GM23338 (cell line): ENCODE results near the gene MTMR3. TPM values are rescaled to one million over a fixed set of nuclear protein-coding genes. Genes with fewer than 3 reads are reported as not detected.

Experiments used
- ATAC-seq: fragments of 200-7000 bp; cut with Tn5 transposase; 3 replicates; pipeline ENCODE4 v1.9.1; 2020
- DNase-seq: peaks from one replicate; pipeline ENCODE4 v3.0.0-alpha.2; 2015; ENCODE audit warnings: low spot score
- H2AFZ ChIP-seq: fragments of 200-600 bp; sonication (generic); 2 replicates; pipeline ENCODE4 v1.8.0; 2016; ENCODE audit warnings: antibody characterized with exemption, mild to moderate bottlenecking, moderate library complexity
- H3F3A ChIP-seq: fragments of 200-600 bp; sonication (generic); replicated peaks from 2 replicates; pipeline ENCODE4 v1.8.0; 2017; ENCODE audit warnings: antibody characterized with exemption, mixed run types, low read depth
- H3K27ac ChIP-seq: fragments of 200-600 bp; sonication (generic); 2 replicates; pipeline ENCODE4 v1.6.1; 2016; ENCODE audit warnings: low read depth
- H3K27me3 ChIP-seq: fragments of 200-600 bp; sonication (generic); 2 replicates; pipeline ENCODE4 v1.8.0; 2016; ENCODE audit warnings: mild to moderate bottlenecking, mixed run types, moderate library complexity; ENCODE audit not compliant: insufficient read depth
- H3K36me3 ChIP-seq: fragments of 200-600 bp; sonication (generic); 2 replicates; pipeline ENCODE4 v1.8.0; 2016; ENCODE audit warnings: mild to moderate bottlenecking; ENCODE audit not compliant: insufficient read depth
- H3K4me1 ChIP-seq: fragments of 200-600 bp; sonication (generic); 2 replicates; pipeline ENCODE4 v1.8.0; 2016; ENCODE audit warnings: mild to moderate bottlenecking, moderate library complexity; ENCODE audit not compliant: insufficient read depth
- H3K4me2 ChIP-seq: fragments of 200-600 bp; sonication (generic); 2 replicates; pipeline ENCODE4 v1.7.1; 2017; ENCODE audit warnings: mixed run types
- H3K4me3 ChIP-seq: fragments of 200-600 bp; sonication (generic); 2 replicates; pipeline ENCODE4 v1.6.1; 2016; ENCODE audit warnings: mixed run types
- H3K79me2 ChIP-seq: fragments of 200-600 bp; sonication (generic); replicated peaks from 2 replicates; pipeline ENCODE4 v1.8.0; 2017; ENCODE audit warnings: mild to moderate bottlenecking; ENCODE audit not compliant: insufficient read depth
- H3K9me2 ChIP-seq: fragments of 200-600 bp; sonication (generic); 2 replicates; pipeline ENCODE4 v1.8.0; 2017; ENCODE audit not compliant: insufficient read depth
- H4K20me1 ChIP-seq: fragments of 200-600 bp; sonication (generic); replicated peaks from 2 replicates; pipeline ENCODE4 v1.8.0; 2017; ENCODE audit warnings: mild to moderate bottlenecking; ENCODE audit not compliant: insufficient read depth
- H3K27ac Mint-ChIP-seq: 2 replicates; pipeline ENCODE4 v1.8.0; 2020; ENCODE audit warnings: inconsistent platforms, mild to moderate bottlenecking, moderate library complexity, mixed read lengths
- H3K27me3 Mint-ChIP-seq: 3 replicates; pipeline ENCODE4 v1.8.0; 2022; ENCODE audit warnings: low read depth, mild to moderate bottlenecking, moderate library complexity, mixed read lengths, inconsistent platforms; ENCODE audit not compliant: insufficient read depth, poor library complexity
- H3K36me3 Mint-ChIP-seq: 3 replicates; pipeline ENCODE4 v1.8.0; 2021; ENCODE audit warnings: low read depth, mild to moderate bottlenecking, inconsistent platforms, moderate library complexity, mixed read lengths
- H3K4me1 Mint-ChIP-seq: 3 replicates; pipeline ENCODE4 v1.8.0; 2020; ENCODE audit warnings: mild to moderate bottlenecking, inconsistent platforms, mixed read lengths
- H3K4me3 Mint-ChIP-seq: 3 replicates; pipeline ENCODE4 v1.8.0; 2021; ENCODE audit warnings: moderate library complexity, mild to moderate bottlenecking, inconsistent platforms, mixed read lengths
- H3K9me3 Mint-ChIP-seq: 3 replicates; pipeline ENCODE4 v1.8.0; 2020; ENCODE audit warnings: moderate library complexity, mild to moderate bottlenecking, inconsistent platforms, mixed read lengths
- CREB1 ChIP-seq: fragments of 250-450 bp; sonication (Bioruptor Pico); IDR thresholded peaks from 2 replicates; pipeline ENCODE4 v1.5.0; 2020; ENCODE audit warnings: low read depth, mild to moderate bottlenecking, moderate library complexity
- CTCF ChIP-seq, 2 experiments: fragments of 200-600 bp in 1 of 2; sonication (generic) in 1 of 2; conservative IDR thresholded peaks; 2 replicates each; pipeline versions ENCODE4 v1.5.1 to v1.6.1; 2016 to 2017; ENCODE audit warnings: antibody characterized with exemption in 2 of 2, low read depth in 2 of 2, mild to moderate bottlenecking in 2 of 2, moderate library complexity in 1 of 2
- EZH2 ChIP-seq: fragments of 200-600 bp; sonication (generic); IDR thresholded peaks from one replicate; pipeline ENCODE4 v1.8.0; 2017; ENCODE audit warnings: antibody characterized with exemption, mild to moderate bottlenecking, low read depth; ENCODE audit not compliant: unreplicated experiment
- JUNB ChIP-seq: IDR thresholded peaks from one replicate; pipeline ENCODE4 v1.6.1; 2016; ENCODE audit warnings: antibody characterized with exemption; ENCODE audit not compliant: unreplicated experiment
- NANOG ChIP-seq: IDR thresholded peaks from 2 replicates; pipeline ENCODE4 v1.6.1; 2016; ENCODE audit warnings: antibody characterized with exemption, borderline replicate concordance
- STAT1 ChIP-seq: IDR thresholded peaks from one replicate; pipeline ENCODE4 v1.6.1; 2016; ENCODE audit warnings: antibody characterized with exemption; ENCODE audit not compliant: unreplicated experiment
- ZNF114 ChIP-seq: fragments of 250-450 bp; sonication (Bioruptor Pico); IDR thresholded peaks from 2 replicates; pipeline ENCODE4 v1.5.0; 2020; ENCODE audit warnings: mild to moderate bottlenecking, moderate library complexity
- polyA plus RNA-seq: library from polyadenylated mRNA; unstranded; fragments of >200 nt; fragmentation: Nextera tagmentation; extraction: Ambion mirVana; gene quantifications from 2 replicates; pipeline ENCODE4 v1.2.1, GENCODE V29; 2016
- total RNA-seq: library from RNA; depleted of rRNA; stranded (reverse); fragments of >200 nt; shearing (Covaris generic); gene quantifications from 2 replicates; pipeline ENCODE4 v1.2.3, GENCODE V29; 2014
- TF ChIP-seq, protein P1 (sequence below): IDR thresholded peaks from one replicate; pipeline ENCODE4 v1.6.1; 2018; ENCODE audit warnings: antibody characterized with exemption; ENCODE audit not compliant: unreplicated experiment
- TF ChIP-seq, protein P2 (sequence below): IDR thresholded peaks from 2 replicates; pipeline ENCODE4 v1.6.1; 2016; ENCODE audit warnings: antibody characterized with exemption

The MTMR3 gene
- total and polyA plus RNA-seq, 2 experiments from 2014 or later = 5.2 to 27.4 TPM

- TF ChIP-seq, protein P1, sequence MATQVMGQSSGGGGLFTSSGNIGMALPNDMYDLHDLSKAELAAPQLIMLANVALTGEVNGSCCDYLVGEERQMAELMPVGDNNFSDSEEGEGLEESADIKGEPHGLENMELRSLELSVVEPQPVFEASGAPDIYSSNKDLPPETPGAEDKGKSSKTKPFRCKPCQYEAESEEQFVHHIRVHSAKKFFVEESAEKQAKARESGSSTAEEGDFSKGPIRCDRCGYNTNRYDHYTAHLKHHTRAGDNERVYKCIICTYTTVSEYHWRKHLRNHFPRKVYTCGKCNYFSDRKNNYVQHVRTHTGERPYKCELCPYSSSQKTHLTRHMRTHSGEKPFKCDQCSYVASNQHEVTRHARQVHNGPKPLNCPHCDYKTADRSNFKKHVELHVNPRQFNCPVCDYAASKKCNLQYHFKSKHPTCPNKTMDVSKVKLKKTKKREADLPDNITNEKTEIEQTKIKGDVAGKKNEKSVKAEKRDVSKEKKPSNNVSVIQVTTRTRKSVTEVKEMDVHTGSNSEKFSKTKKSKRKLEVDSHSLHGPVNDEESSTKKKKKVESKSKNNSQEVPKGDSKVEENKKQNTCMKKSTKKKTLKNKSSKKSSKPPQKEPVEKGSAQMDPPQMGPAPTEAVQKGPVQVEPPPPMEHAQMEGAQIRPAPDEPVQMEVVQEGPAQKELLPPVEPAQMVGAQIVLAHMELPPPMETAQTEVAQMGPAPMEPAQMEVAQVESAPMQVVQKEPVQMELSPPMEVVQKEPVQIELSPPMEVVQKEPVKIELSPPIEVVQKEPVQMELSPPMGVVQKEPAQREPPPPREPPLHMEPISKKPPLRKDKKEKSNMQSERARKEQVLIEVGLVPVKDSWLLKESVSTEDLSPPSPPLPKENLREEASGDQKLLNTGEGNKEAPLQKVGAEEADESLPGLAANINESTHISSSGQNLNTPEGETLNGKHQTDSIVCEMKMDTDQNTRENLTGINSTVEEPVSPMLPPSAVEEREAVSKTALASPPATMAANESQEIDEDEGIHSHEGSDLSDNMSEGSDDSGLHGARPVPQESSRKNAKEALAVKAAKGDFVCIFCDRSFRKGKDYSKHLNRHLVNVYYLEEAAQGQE = no peak
- TF ChIP-seq ZNF114 (no peak), NANOG (no peak), JUNB (no peak), STAT1 (no peak), EZH2 (no peak)
- TF ChIP-seq, protein P2, sequence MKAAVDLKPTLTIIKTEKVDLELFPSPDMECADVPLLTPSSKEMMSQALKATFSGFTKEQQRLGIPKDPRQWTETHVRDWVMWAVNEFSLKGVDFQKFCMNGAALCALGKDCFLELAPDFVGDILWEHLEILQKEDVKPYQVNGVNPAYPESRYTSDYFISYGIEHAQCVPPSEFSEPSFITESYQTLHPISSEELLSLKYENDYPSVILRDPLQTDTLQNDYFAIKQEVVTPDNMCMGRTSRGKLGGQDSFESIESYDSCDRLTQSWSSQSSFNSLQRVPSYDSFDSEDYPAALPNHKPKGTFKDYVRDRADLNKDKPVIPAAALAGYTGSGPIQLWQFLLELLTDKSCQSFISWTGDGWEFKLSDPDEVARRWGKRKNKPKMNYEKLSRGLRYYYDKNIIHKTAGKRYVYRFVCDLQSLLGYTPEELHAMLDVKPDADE = no peak
Observed at GRCh38 chr22:30033901-30034300, 150.9 kb downstream of the MTMR3 start (continued).

GRCh38 chr22:30036656-30037055, 153.7 kb downstream of the MTMR3 start:
- TF ChIP-seq CREB1 = no peak
- TF ChIP-seq, protein P1 = no peak
- TF ChIP-seq CTCF (conservative IDR thresholded peaks at IDR 0.05; ENCODE audit: low read depth in 2 of 2) = no peak
- H3K4me3 ChIP-seq = no peak overlapping the region
- H3K9me2 ChIP-seq = no peaks in the 10 kb centered on the region
- no peaks in the 10 kb centered on the region for H3F3A ChIP-seq
- no peaks in the 10 kb centered on the region for H3K36me3 ChIP-seq
- Mint-ChIP-seq H3K27me3 (peaks cover 13% of the 10 kb centered on the region), H3K9me3 (no peaks in the 10 kb centered on the region), H3K36me3 (no peaks in the 10 kb centered on the region), H3K27ac (no peak overlapping the region), H3K4me3 (no peak overlapping the region), H3K4me1 (peaks cover 9% of the 10 kb centered on the region; the same call in 2 of the 3 replicates)
- DNase-seq (no peak), ATAC-seq (no peak)
- H3K79me2 ChIP-seq = no peaks in the 10 kb centered on the region
- H3K27ac ChIP-seq = no peak overlapping the region
- H3K27me3 ChIP-seq = no peaks in the 10 kb centered on the region
- H2AFZ ChIP-seq = no peak overlapping the region
- H3K4me1 ChIP-seq = peaks cover 6% of the 10 kb centered on the region; the same call in 1 of the 2 replicates
- H4K20me1 ChIP-seq = no peaks in the 10 kb centered on the region
- H3K4me2 ChIP-seq = no peak overlapping the region
